AG04449 (cell line): Measurements from ENCODE around the gene CIPC.

Experiments used
- CTCF ChIA-PET: fragments of 350-600 bp; formaldehyde crosslinking; extraction: SDS; loops from one replicate; lab custom pipeline; 2021; ENCODE audit warnings: antibody characterized with exemption; lab: Yijun Ruan, JAX
- POLR2A ChIA-PET: fragments of 400-600, 350-600 bp; formaldehyde crosslinking; extraction: SDS; loops from one replicate; lab custom pipeline; 2020; ENCODE audit warnings: antibody characterized with exemption, inconsistent platforms; lab: Yijun Ruan, JAX
- DNase-seq: peaks from one replicate; pipeline ENCODE4 v3.0.0-alpha.2; 2010; ENCODE audit warnings: low read depth, low spot score
- H3K4me3 ChIP-seq: 2 replicates; pipeline ENCODE4 v1.5.1; 2011; ENCODE audit warnings: low read depth, mild to moderate bottlenecking, control low read depth, low read length
- TF ChIP-seq, protein P1 (sequence below): IDR thresholded peaks from one replicate; pipeline ENCODE4 v1.5.1; 2011; ENCODE audit warnings: mild to moderate bottlenecking, moderate library complexity, low read length, control low read depth, inconsistent platforms; ENCODE audit not compliant: insufficient read depth; ENCODE audit errors: missing control alignments

CIPC gene

GRCh38 chr14:77086017-77086727 lies 11.9 kb upstream of the CIPC start:
- no peak for DNase-seq
- CTCF ChIA-PET = interaction anchor here (1.0 to 30.5 kb wide), 8 partner anchors 8 to 215 kb away, joined by 3 to 1142 read pairs (median 26); no protein-coding TSS in a partner anchor
- POLR2A ChIA-PET = interaction anchor here (0.6 kb wide), 1 partner anchor 178 kb away, joined by 3 read pairs; no protein-coding TSS in a partner anchor

DNA sequence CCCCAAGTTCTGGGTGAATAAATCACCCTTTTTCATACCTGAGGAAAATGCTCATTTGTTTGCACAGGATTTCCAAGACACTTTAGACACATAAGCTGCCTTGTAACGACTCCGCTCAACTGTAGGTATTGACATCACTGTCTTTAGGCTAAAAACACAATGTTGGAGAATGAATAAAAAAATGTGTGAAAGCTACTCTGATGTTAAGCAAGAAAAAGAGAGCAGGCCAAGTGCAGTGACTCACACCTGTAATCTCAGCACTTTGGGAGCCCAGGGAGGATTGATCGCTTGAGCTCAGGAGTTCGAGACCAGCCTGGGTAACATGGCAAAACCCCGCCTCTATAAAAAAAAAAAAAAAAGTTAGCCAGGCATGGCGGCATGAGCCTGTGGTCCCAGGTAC lies 11.1 kb upstream of the CIPC start:
- TF ChIP-seq, protein P1, sequence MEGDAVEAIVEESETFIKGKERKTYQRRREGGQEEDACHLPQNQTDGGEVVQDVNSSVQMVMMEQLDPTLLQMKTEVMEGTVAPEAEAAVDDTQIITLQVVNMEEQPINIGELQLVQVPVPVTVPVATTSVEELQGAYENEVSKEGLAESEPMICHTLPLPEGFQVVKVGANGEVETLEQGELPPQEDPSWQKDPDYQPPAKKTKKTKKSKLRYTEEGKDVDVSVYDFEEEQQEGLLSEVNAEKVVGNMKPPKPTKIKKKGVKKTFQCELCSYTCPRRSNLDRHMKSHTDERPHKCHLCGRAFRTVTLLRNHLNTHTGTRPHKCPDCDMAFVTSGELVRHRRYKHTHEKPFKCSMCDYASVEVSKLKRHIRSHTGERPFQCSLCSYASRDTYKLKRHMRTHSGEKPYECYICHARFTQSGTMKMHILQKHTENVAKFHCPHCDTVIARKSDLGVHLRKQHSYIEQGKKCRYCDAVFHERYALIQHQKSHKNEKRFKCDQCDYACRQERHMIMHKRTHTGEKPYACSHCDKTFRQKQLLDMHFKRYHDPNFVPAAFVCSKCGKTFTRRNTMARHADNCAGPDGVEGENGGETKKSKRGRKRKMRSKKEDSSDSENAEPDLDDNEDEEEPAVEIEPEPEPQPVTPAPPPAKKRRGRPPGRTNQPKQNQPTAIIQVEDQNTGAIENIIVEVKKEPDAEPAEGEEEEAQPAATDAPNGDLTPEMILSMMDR = no peak
- no peak overlapping the region for H3K4me3 ChIP-seq
- ChIA-PET POLR2A (no interaction called here), CTCF (interaction anchor here (1.5 to 30.5 kb wide), 5 partner anchors 9 to 216 kb away, joined by 5 to 1142 read pairs (median 464); no protein-coding TSS in a partner anchor)
- DNase-seq = no peak

More at GRCh38 chr14:77086017-77086727, 11.9 kb upstream of the CIPC start:
- H3K4me3 ChIP-seq = no peak overlapping the region
- TF ChIP-seq, protein P1 = no peak

- DNase-seq = no peak
- TF ChIP-seq, protein P1 = no peak
- CTCF ChIA-PET = interaction anchor here (3.9 to 30.5 kb wide), 4 partner anchors 9 to 217 kb away, joined by 39 to 1142 read pairs (median 764); no protein-coding TSS in a partner anchor
- H3K4me3 ChIP-seq = no peak overlapping the region
- POLR2A ChIA-PET = no interaction called here
These were observed 10.4 kb upstream of the CIPC start for GRCh38 chr14:77087631-77088030.

DNA sequence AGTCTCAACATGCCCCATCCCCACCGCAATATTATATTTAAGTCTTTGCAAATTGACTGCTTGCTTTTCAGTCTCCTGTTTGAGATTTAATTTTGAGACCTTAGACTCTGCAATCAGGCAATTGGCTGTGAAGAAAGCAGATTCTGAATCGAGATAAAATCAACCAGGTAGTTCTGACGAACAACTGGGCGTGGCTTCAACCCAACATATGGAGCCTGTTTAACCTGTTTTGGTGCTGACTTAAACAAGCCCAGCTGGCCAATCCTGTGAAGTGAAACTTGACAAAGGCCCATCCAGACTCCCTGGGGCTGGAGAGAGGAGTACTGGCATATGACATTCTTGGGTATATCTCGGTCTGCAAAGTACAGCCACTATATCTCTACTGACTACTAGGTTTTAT lies 9.8 kb upstream of the CIPC start:
- ChIA-PET POLR2A (no interaction called here), CTCF (interaction anchor here (9.6 to 30.5 kb wide), 3 partner anchors 13 to 214 kb away, joined by 442 to 1142 read pairs (median 464); no protein-coding TSS in a partner anchor)
- H3K4me3 ChIP-seq = no peak overlapping the region
- TF ChIP-seq, protein P1 = no peak
- no peak for DNase-seq

GRCh38 chr14:77088645-77089044 lies 9.4 kb upstream of the CIPC start:
- no peak overlapping the region for H3K4me3 ChIP-seq
- ChIA-PET POLR2A (no interaction called here), CTCF (interaction anchor here (1.6 to 27.4 kb wide), 4 partner anchors 13 to 215 kb away, joined by 4 to 464 read pairs (median 231); no protein-coding TSS in a partner anchor)
- no peak for DNase-seq
- TF ChIP-seq, protein P1 = no peak

DNA sequence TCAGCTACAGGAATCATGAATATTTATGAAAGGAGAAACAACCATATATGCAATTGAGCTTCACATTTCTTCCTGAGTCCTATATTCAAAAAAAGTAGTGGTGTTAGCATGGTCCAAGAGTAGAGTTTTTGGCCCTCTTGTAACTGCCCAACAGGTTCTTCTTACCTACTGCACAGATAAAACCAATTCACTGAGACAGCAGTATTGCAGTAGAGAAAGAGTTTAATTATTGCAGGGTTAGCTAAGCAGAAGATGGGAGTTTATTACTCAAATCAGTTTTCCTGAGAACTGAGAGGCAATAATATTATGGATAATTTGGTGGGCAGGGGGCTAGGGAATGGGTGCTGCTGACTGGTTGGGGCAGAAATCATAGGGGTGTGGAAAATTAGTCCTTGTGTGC lies 6.5 kb upstream of the CIPC start:
- TF ChIP-seq, protein P1 = no peak
- DNase-seq = no peak
- ChIA-PET POLR2A (no interaction called here), CTCF (interaction anchor here (0.7 to 27.4 kb wide), 8 partner anchors 8 to 239 kb away, joined by 3 to 464 read pairs (median 4); no protein-coding TSS in a partner anchor)
- no peak overlapping the region for H3K4me3 ChIP-seq
